Mesothelial cell of epicardium (in vitro differentiated cells): ENCODE results near the gene HHIP. TPM values are rescaled to one million over a fixed set of nuclear protein-coding genes. Genes with fewer than 3 reads are reported as not detected.

Experiments
- DNase-seq, 2 experiments: peaks; one replicate each; pipeline ENCODE4 v3.0.0; 2021; ENCODE audit warnings: low spot score in 2 of 2; ENCODE audit not compliant: unreplicated experiment in 2 of 2
- H3K27ac Mint-ChIP-seq: 2 replicates; pipeline ENCODE4 v1.8.0; 2021; ENCODE audit warnings: mixed read lengths
- H3K27me3 Mint-ChIP-seq: 2 replicates; pipeline ENCODE4 v1.8.0; 2021; ENCODE audit warnings: low read depth, mixed read lengths
- H3K36me3 Mint-ChIP-seq: 2 replicates; pipeline ENCODE4 v1.8.0; 2021; ENCODE audit warnings: mixed read lengths
- H3K4me1 Mint-ChIP-seq: 2 replicates; pipeline ENCODE4 v1.8.0; 2021; ENCODE audit warnings: mixed read lengths
- H3K4me3 Mint-ChIP-seq: 2 replicates; pipeline ENCODE4 v1.8.0; 2021; ENCODE audit warnings: mild to moderate bottlenecking, moderate library complexity, mixed read lengths
- H3K9me3 Mint-ChIP-seq: 2 replicates; pipeline ENCODE4 v1.8.0; 2021; ENCODE audit warnings: mixed read lengths
- CTCF ChIP-seq: fragments of 200-600 bp; sonication (generic); IDR thresholded peaks from one replicate; pipeline ENCODE4 v1.5.0; 2021; ENCODE audit warnings: antibody characterized with exemption; ENCODE audit not compliant: unreplicated experiment
- total RNA-seq: library from RNA; stranded (reverse); gene quantifications from 3 replicates; pipeline ENCODE4 v1.2.1, GENCODE V29; 2021

The HHIP gene
- 3.5 to 4.0 TPM (median 3.5 TPM) in 3 replicates for total RNA-seq

- peak; percentile 47 to 76 for DNase-seq
- H3K27me3 Mint-ChIP-seq: peaks cover 35% of the 10 kb centered on the region
Observed at GRCh38 chr4:144645631-144646522, at the start of gene HHIP. TSS of gene HHIP (plus strand) at chr4:144646156. CDS start at chr4:144646676, 520 bp downstream.

GRCh38 chr4:144597171-144597570 lies 48.8 kb upstream of the HHIP start:
- H3K36me3 Mint-ChIP-seq: no peaks in the 10 kb centered on the region
- no peak overlapping the region for H3K27ac Mint-ChIP-seq
- H3K4me1 Mint-ChIP-seq: peaks cover 5% of the 10 kb centered on the region
- no peak for TF ChIP-seq CTCF
- peaks cover 5% of the 10 kb centered on the region for H3K9me3 Mint-ChIP-seq
- H3K4me3 Mint-ChIP-seq: no peak overlapping the region
- DNase-seq: no peak
- no peaks in the 10 kb centered on the region for H3K27me3 Mint-ChIP-seq

More at GRCh38 chr4:144645631-144646522, at the start of gene HHIP:
- no peaks in the 10 kb centered on the region for H3K9me3 Mint-ChIP-seq
- H3K27ac Mint-ChIP-seq: peak within 1 kb of the TSS; percentile 67
- TF ChIP-seq CTCF: no peak
- H3K36me3 Mint-ChIP-seq: no peaks in the 10 kb centered on the region
- H3K4me3 Mint-ChIP-seq: peak within 1 kb of the TSS; percentile 87
- H3K4me1 Mint-ChIP-seq: peaks cover 31% of the 10 kb centered on the region

- H3K4me3 Mint-ChIP-seq: no peak overlapping the region
- H3K9me3 Mint-ChIP-seq: peaks cover 18% of the 10 kb centered on the region
- H3K27me3 Mint-ChIP-seq: no peaks in the 10 kb centered on the region
- peaks cover under 1% of the 10 kb centered on the region for H3K4me1 Mint-ChIP-seq
- H3K36me3 Mint-ChIP-seq: peaks cover 4% of the 10 kb centered on the region
- no peak for DNase-seq
- no peak for TF ChIP-seq CTCF
- H3K27ac Mint-ChIP-seq: no peak overlapping the region
Observed at GRCh38 chr4:144599621-144600020, 46.3 kb upstream of the HHIP start.

GRCh38 chr4:144611850-144612249 lies 34.1 kb upstream of the HHIP start:
- Mint-ChIP-seq H3K27ac (no peak overlapping the region), H3K36me3 (no peaks in the 10 kb centered on the region), H3K4me3 (no peak overlapping the region), H3K4me1 (no peaks in the 10 kb centered on the region), H3K9me3 (peaks cover 7% of the 10 kb centered on the region), H3K27me3 (peaks cover 4% of the 10 kb centered on the region)
- no peak for TF ChIP-seq CTCF
- no peak for DNase-seq

GRCh38 chr4:144614850-144615585 lies 30.9 kb upstream of the HHIP start:
- Mint-ChIP-seq H3K36me3 (no peaks in the 10 kb centered on the region), H3K4me3 (no peak overlapping the region), H3K27ac (no peak overlapping the region), H3K27me3 (peaks cover 4% of the 10 kb centered on the region), H3K9me3 (peaks cover 3% of the 10 kb centered on the region), H3K4me1 (no peaks in the 10 kb centered on the region)
- DNase-seq: no peak
- TF ChIP-seq CTCF: no peak
